ENCODE data around the gene GRM3.

GRM3 gene

GRCh38 chr7:86647385-86648094, 3.8 kb downstream of the GRM3 start:
- H2AFZ ChIP-seq (ENCODE audit: low read depth, low read length) = no peak overlapping the region
- H4K91ac ChIP-seq (ENCODE audit: low read length) = no peak overlapping the region
- no peak overlapping the region for H3K4ac ChIP-seq (ENCODE audit: low read depth in 1 of 2, low read length in 2 of 2)
- H3K23ac ChIP-seq (ENCODE audit: low read length in 2 of 2) = no peak overlapping the region
- H3K27me3 ChIP-seq (ENCODE audit: control insufficient read depth in 1 of 2, insufficient read depth in 1 of 2, low read length in 2 of 2) = peaks cover 22 to 25% of the 10 kb centered on the region in 2 experiments
- H4K8ac ChIP-seq (ENCODE audit: low read length) = no peak overlapping the region
- no peaks in the 10 kb centered on the region for H3K36me3 ChIP-seq (ENCODE audit: control insufficient read depth in 1 of 2, insufficient read depth in 2 of 2, low read depth in 1 of 2, low read length in 2 of 2)
- H2BK12ac ChIP-seq (ENCODE audit: low read length in 2 of 2) = no peak overlapping the region
- no peak overlapping the region for H2BK15ac ChIP-seq (ENCODE audit: low read depth, poor library complexity, severe bottlenecking)
- WGBS = 88% methylated on average over 4 of the region's 5 CpGs
- no peak overlapping the region for H3K9ac ChIP-seq (ENCODE audit: low read length)
- no peaks in the 10 kb centered on the region for H3K79me1 ChIP-seq (replicated peaks; ENCODE audit: low read length, poor library complexity, severe bottlenecking)
- H3K18ac ChIP-seq (ENCODE audit: low read depth in 1 of 2, low read length in 2 of 2) = no peak overlapping the region
- H3K4me3 ChIP-seq (ENCODE audit: insufficient read depth in 1 of 2, low read depth in 1 of 2, low read length in 2 of 2) = no peak overlapping the region
- no peak overlapping the region for H2BK5ac ChIP-seq (ENCODE audit: low read depth, low read length, poor library complexity, severe bottlenecking)
- H2AK5ac ChIP-seq (ENCODE audit: low read length, severe bottlenecking) = no peak overlapping the region
- H2BK120ac ChIP-seq (ENCODE audit: low read depth, low read length) = no peak overlapping the region
- no peak overlapping the region for H3K4me2 ChIP-seq (ENCODE audit: low read length, poor library complexity, severe bottlenecking)
- peaks cover 9% of the 10 kb centered on the region for H3K4me1 ChIP-seq (ENCODE audit: control insufficient read depth, insufficient read depth, low read depth, low read length)
- no peak overlapping the region for H3K14ac ChIP-seq (ENCODE audit: low read length in 2 of 2)
- no peak overlapping the region for H3K27ac ChIP-seq (ENCODE audit: low read length, poor library complexity, severe bottlenecking)
- no peaks in the 10 kb centered on the region for H3K9me3 ChIP-seq (ENCODE audit: control insufficient read depth, low read length)
- no peak for DNase-seq

- Histone ChIP-seq H3K36me3 (ENCODE audit: control insufficient read depth in 1 of 2, insufficient read depth in 2 of 2, low read depth in 1 of 2, low read length in 2 of 2) (no peaks in the 10 kb centered on the region), H3K14ac (ENCODE audit: low read length in 2 of 2) (no peak overlapping the region), H3K27me3 (ENCODE audit: control insufficient read depth in 1 of 2, insufficient read depth in 1 of 2, low read length in 2 of 2) (peaks cover 21 to 24% of the 10 kb centered on the region in 2 experiments), H2BK12ac (ENCODE audit: low read length in 2 of 2) (no peak overlapping the region), H3K4ac (ENCODE audit: low read depth in 1 of 2, low read length in 2 of 2) (no peak overlapping the region), H4K91ac (ENCODE audit: low read length) (no peak overlapping the region), H3K79me1 (replicated peaks; ENCODE audit: low read length, poor library complexity, severe bottlenecking) (no peaks in the 10 kb centered on the region), H3K18ac (ENCODE audit: low read depth in 1 of 2, low read length in 2 of 2) (no peak overlapping the region), H3K4me2 (ENCODE audit: low read length, poor library complexity, severe bottlenecking) (no peak overlapping the region), H2AFZ (ENCODE audit: low read depth, low read length) (no peak overlapping the region), H3K4me1 (ENCODE audit: control insufficient read depth, insufficient read depth, low read depth, low read length) (peaks cover 9% of the 10 kb centered on the region), H2BK120ac (ENCODE audit: low read depth, low read length) (no peak overlapping the region), H2BK5ac (ENCODE audit: low read depth, low read length, poor library complexity, severe bottlenecking) (no peak overlapping the region), H3K4me3 (ENCODE audit: insufficient read depth in 1 of 2, low read depth in 1 of 2, low read length in 2 of 2) (no peak overlapping the region), H4K8ac (ENCODE audit: low read length) (no peak overlapping the region), H3K9me3 (ENCODE audit: control insufficient read depth, low read length) (no peaks in the 10 kb centered on the region), H3K9ac (ENCODE audit: low read length) (no peak overlapping the region), H3K27ac (ENCODE audit: low read length, poor library complexity, severe bottlenecking) (no peak overlapping the region), H3K23ac (ENCODE audit: low read length in 2 of 2) (no peak overlapping the region), H2AK5ac (ENCODE audit: low read length, severe bottlenecking) (no peak overlapping the region), H2BK15ac (ENCODE audit: low read depth, poor library complexity, severe bottlenecking) (no peak overlapping the region)
- DNase-seq = no peak
- WGBS = 85% methylated on average over 1 of the region's 1 CpG
These were observed 4.5 kb downstream of the GRM3 start for GRCh38 chr7:86648169-86648568.

- 61% methylated on average over 9 of the region's 9 CpGs for WGBS
- Histone ChIP-seq H3K27ac (ENCODE audit: low read length, poor library complexity, severe bottlenecking) (no peak overlapping the region), H3K79me1 (replicated peaks; ENCODE audit: low read length, poor library complexity, severe bottlenecking) (no peaks in the 10 kb centered on the region), H2BK5ac (ENCODE audit: low read depth, low read length, poor library complexity, severe bottlenecking) (no peak overlapping the region), H4K91ac (ENCODE audit: low read length) (no peak overlapping the region), H2BK120ac (ENCODE audit: low read depth, low read length) (no peak overlapping the region), H3K23ac (ENCODE audit: low read length in 2 of 2) (no peak overlapping the region), H3K4me3 (ENCODE audit: insufficient read depth in 1 of 2, low read depth in 1 of 2, low read length in 2 of 2) (peak overlapping the region in 1 of 2 experiments; percentile 62), H3K36me3 (ENCODE audit: control insufficient read depth in 1 of 2, insufficient read depth in 2 of 2, low read depth in 1 of 2, low read length in 2 of 2) (no peaks in the 10 kb centered on the region), H3K9me3 (ENCODE audit: control insufficient read depth, low read length) (no peaks in the 10 kb centered on the region), H3K4me1 (ENCODE audit: control insufficient read depth, insufficient read depth, low read depth, low read length) (no peaks in the 10 kb centered on the region), H3K14ac (ENCODE audit: low read length in 2 of 2) (no peak overlapping the region), H3K27me3 (ENCODE audit: control insufficient read depth in 1 of 2, insufficient read depth in 1 of 2, low read length in 2 of 2) (no peaks in the 10 kb centered on the region), H2BK12ac (ENCODE audit: low read length in 2 of 2) (no peak overlapping the region), H3K4me2 (ENCODE audit: low read length, poor library complexity, severe bottlenecking) (peak overlapping the region; percentile 14), H2AK5ac (ENCODE audit: low read length, severe bottlenecking) (no peak overlapping the region), H3K4ac (ENCODE audit: low read depth in 1 of 2, low read length in 2 of 2) (no peak overlapping the region), H3K9ac (ENCODE audit: low read length) (no peak overlapping the region), H2AFZ (ENCODE audit: low read depth, low read length) (no peak overlapping the region), H3K18ac (ENCODE audit: low read depth in 1 of 2, low read length in 2 of 2) (no peak overlapping the region), H4K8ac (ENCODE audit: low read length) (no peak overlapping the region), H2BK15ac (ENCODE audit: low read depth, poor library complexity, severe bottlenecking) (no peak overlapping the region)
- DNase-seq = no peak
These were observed 10.4 kb downstream of the GRM3 start for GRCh38 chr7:86653919-86654659.

GRCh38 chr7:86657948-86658347, 14.2 kb downstream of the GRM3 start:
- H3K36me3 ChIP-seq (ENCODE audit: control insufficient read depth in 1 of 2, insufficient read depth in 2 of 2, low read depth in 1 of 2, low read length in 2 of 2) = no peaks in the 10 kb centered on the region
- no peak overlapping the region for H3K4ac ChIP-seq (ENCODE audit: low read depth in 1 of 2, low read length in 2 of 2)
- no peaks in the 10 kb centered on the region for H3K27me3 ChIP-seq (ENCODE audit: control insufficient read depth in 1 of 2, insufficient read depth in 1 of 2, low read length in 2 of 2)
- no peaks in the 10 kb centered on the region for H3K79me1 ChIP-seq (replicated peaks; ENCODE audit: low read length, poor library complexity, severe bottlenecking)
- no peak overlapping the region for H2BK12ac ChIP-seq (ENCODE audit: low read length in 2 of 2)
- H4K8ac ChIP-seq (ENCODE audit: low read length) = no peak overlapping the region
- H4K91ac ChIP-seq (ENCODE audit: low read length) = no peak overlapping the region
- no peak for DNase-seq
- H3K23ac ChIP-seq (ENCODE audit: low read length in 2 of 2) = no peak overlapping the region
- WGBS = 66% methylated on average over 2 of the region's 2 CpGs
- no peak overlapping the region for H3K4me2 ChIP-seq (ENCODE audit: low read length, poor library complexity, severe bottlenecking)
- no peak overlapping the region for H2BK120ac ChIP-seq (ENCODE audit: low read depth, low read length)
- no peaks in the 10 kb centered on the region for H3K4me1 ChIP-seq (ENCODE audit: control insufficient read depth, insufficient read depth, low read depth, low read length)
- H3K4me3 ChIP-seq (ENCODE audit: insufficient read depth in 1 of 2, low read depth in 1 of 2, low read length in 2 of 2) = no peak overlapping the region
- H3K27ac ChIP-seq (ENCODE audit: low read length, poor library complexity, severe bottlenecking) = no peak overlapping the region
- no peak overlapping the region for H2BK15ac ChIP-seq (ENCODE audit: low read depth, poor library complexity, severe bottlenecking)
- no peak overlapping the region for H2AK5ac ChIP-seq (ENCODE audit: low read length, severe bottlenecking)
- no peak overlapping the region for H3K9ac ChIP-seq (ENCODE audit: low read length)
- H2BK5ac ChIP-seq (ENCODE audit: low read depth, low read length, poor library complexity, severe bottlenecking) = no peak overlapping the region
- no peak overlapping the region for H2AFZ ChIP-seq (ENCODE audit: low read depth, low read length)
- no peaks in the 10 kb centered on the region for H3K9me3 ChIP-seq (ENCODE audit: control insufficient read depth, low read length)
- H3K18ac ChIP-seq (ENCODE audit: low read depth in 1 of 2, low read length in 2 of 2) = no peak overlapping the region
- no peak overlapping the region for H3K14ac ChIP-seq (ENCODE audit: low read length in 2 of 2)

Data from mesenchymal stem cell (in vitro differentiated cells and primary cell).